Measurements from ENCODE around the gene LOXHD1. TPM values are rescaled to one million over a fixed set of nuclear protein-coding genes. Genes with fewer than 3 reads are reported as not detected.

The LOXHD1 gene
- total RNA-seq, 1 experiment from 2014 or later = not detected

DNA sequence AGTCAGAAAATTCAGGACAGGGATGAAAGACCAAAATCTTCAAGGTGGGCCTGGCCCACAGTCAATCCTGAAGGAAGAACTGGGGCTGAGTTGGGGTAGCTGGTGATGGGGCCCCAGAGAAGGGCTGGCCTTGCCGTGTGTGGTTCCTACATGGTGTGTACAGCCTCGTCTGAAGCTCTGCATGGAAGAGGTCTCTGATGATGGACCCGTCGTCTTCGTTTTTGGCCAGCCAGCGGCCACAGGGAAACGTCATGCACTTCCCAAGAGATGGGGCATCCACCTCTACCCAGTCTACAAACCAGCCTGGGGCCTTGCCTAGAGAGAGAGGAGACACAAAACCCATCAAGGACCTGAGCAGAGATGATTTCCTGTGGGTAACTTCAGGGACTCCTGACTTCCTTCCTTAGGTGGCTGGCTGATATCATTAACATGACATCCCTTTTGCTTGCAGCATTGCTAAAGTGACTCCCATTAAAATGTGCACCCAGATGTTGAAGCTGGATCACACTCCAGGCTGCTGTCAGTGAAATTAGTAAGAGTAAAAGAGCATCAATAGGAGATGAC, 115.3 kb downstream of the LOXHD1 start:
- no peak overlapping the region for H3K4me3 ChIP-seq (ENCODE audit: low read depth in 2 of 2, low read length in 2 of 2)
- BruUV-seq (replicated peaks) = no TSS peak
- intact Hi-C loops (cut with micrococcal nuclease; ENCODE audit: unreplicated experiment) = no loop called here
- TF ChIP-seq, protein P1, sequence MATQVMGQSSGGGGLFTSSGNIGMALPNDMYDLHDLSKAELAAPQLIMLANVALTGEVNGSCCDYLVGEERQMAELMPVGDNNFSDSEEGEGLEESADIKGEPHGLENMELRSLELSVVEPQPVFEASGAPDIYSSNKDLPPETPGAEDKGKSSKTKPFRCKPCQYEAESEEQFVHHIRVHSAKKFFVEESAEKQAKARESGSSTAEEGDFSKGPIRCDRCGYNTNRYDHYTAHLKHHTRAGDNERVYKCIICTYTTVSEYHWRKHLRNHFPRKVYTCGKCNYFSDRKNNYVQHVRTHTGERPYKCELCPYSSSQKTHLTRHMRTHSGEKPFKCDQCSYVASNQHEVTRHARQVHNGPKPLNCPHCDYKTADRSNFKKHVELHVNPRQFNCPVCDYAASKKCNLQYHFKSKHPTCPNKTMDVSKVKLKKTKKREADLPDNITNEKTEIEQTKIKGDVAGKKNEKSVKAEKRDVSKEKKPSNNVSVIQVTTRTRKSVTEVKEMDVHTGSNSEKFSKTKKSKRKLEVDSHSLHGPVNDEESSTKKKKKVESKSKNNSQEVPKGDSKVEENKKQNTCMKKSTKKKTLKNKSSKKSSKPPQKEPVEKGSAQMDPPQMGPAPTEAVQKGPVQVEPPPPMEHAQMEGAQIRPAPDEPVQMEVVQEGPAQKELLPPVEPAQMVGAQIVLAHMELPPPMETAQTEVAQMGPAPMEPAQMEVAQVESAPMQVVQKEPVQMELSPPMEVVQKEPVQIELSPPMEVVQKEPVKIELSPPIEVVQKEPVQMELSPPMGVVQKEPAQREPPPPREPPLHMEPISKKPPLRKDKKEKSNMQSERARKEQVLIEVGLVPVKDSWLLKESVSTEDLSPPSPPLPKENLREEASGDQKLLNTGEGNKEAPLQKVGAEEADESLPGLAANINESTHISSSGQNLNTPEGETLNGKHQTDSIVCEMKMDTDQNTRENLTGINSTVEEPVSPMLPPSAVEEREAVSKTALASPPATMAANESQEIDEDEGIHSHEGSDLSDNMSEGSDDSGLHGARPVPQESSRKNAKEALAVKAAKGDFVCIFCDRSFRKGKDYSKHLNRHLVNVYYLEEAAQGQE (IDR thresholded peaks at IDR 0.05; ENCODE audit: insufficient read depth in 1 of 2, low read depth in 2 of 2, low read length in 1 of 2) = no peak
- no peak for TF ChIP-seq SIN3A (IDR thresholded peaks at IDR 0.05; ENCODE audit: borderline replicate concordance, insufficient read depth, low read depth, low read length)
- no peak for TF ChIP-seq POLR2AphosphoS5 (IDR thresholded peaks at IDR 0.05; ENCODE audit: low read depth, low read length)
- no peak for TF ChIP-seq TCF7L2 (IDR thresholded peaks at IDR 0.05; ENCODE audit: low read depth, low read length)
- TF ChIP-seq, protein P2, sequence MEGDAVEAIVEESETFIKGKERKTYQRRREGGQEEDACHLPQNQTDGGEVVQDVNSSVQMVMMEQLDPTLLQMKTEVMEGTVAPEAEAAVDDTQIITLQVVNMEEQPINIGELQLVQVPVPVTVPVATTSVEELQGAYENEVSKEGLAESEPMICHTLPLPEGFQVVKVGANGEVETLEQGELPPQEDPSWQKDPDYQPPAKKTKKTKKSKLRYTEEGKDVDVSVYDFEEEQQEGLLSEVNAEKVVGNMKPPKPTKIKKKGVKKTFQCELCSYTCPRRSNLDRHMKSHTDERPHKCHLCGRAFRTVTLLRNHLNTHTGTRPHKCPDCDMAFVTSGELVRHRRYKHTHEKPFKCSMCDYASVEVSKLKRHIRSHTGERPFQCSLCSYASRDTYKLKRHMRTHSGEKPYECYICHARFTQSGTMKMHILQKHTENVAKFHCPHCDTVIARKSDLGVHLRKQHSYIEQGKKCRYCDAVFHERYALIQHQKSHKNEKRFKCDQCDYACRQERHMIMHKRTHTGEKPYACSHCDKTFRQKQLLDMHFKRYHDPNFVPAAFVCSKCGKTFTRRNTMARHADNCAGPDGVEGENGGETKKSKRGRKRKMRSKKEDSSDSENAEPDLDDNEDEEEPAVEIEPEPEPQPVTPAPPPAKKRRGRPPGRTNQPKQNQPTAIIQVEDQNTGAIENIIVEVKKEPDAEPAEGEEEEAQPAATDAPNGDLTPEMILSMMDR (IDR thresholded peaks at IDR 0.05) = no peak
- in situ Hi-C loops (cut with HindIII; ENCODE audit: low pct_unique_long_range_greater_than_20kb, low sequenced_read_pairs) = no loop called here
- no peaks in the 10 kb centered on the region for H3K4me1 ChIP-seq (ENCODE audit: control insufficient read depth, insufficient read depth, low read length)
- no peaks in the 10 kb centered on the region for H3K36me3 ChIP-seq (ENCODE audit: control insufficient read depth, insufficient read depth, low read length)
- ChIA-PET CTCF (interaction anchor here (1.0 kb wide), 1 partner anchor 116 kb away, joined by 3 read pairs; no protein-coding TSS in a partner anchor), POLR2A (no interaction called here)
- ATAC-seq (no peak), DNase-seq (ENCODE audit: low read depth, low spot score) (no peak)
- no peak overlapping the region for H3K27ac ChIP-seq (ENCODE audit: low read length)
- H3K27me3 ChIP-seq (ENCODE audit: control insufficient read depth, insufficient read depth, low read length) = no peaks in the 10 kb centered on the region
- H3K9me3 ChIP-seq (ENCODE audit: control insufficient read depth, insufficient read depth, low read depth, low read length) = no peaks in the 10 kb centered on the region

GRCh38 chr18:46538376-46538775, 118.6 kb downstream of the LOXHD1 start:
- no peaks in the 10 kb centered on the region for H3K36me3 ChIP-seq (ENCODE audit: control insufficient read depth, insufficient read depth, low read length)
- no peak overlapping the region for H3K4me3 ChIP-seq (ENCODE audit: low read depth in 2 of 2, low read length in 2 of 2)
- CTCF ChIA-PET = no interaction called here
- ATAC-seq = no peak
- intact Hi-C loops (cut with micrococcal nuclease; ENCODE audit: unreplicated experiment) = no loop called here
- POLR2A ChIA-PET = no interaction called here
- in situ Hi-C loops (cut with HindIII; ENCODE audit: low pct_unique_long_range_greater_than_20kb, low sequenced_read_pairs) = no loop called here
- DNase-seq (ENCODE audit: low read depth, low spot score) = no peak
- no peaks in the 10 kb centered on the region for H3K4me1 ChIP-seq (ENCODE audit: control insufficient read depth, insufficient read depth, low read length)
- H3K9me3 ChIP-seq (ENCODE audit: control insufficient read depth, insufficient read depth, low read depth, low read length) = no peaks in the 10 kb centered on the region
- no peak overlapping the region for H3K27ac ChIP-seq (ENCODE audit: low read length)
- TF ChIP-seq, protein P2 (IDR thresholded peaks at IDR 0.05) = no peak
- TF ChIP-seq, protein P1 (IDR thresholded peaks at IDR 0.05; ENCODE audit: insufficient read depth in 1 of 2, low read depth in 2 of 2, low read length in 1 of 2) = no peak
- no peak for TF ChIP-seq SIN3A (IDR thresholded peaks at IDR 0.05; ENCODE audit: borderline replicate concordance, insufficient read depth, low read depth, low read length)
- no peak for TF ChIP-seq TCF7L2 (IDR thresholded peaks at IDR 0.05; ENCODE audit: low read depth, low read length)
- no peak for TF ChIP-seq POLR2AphosphoS5 (IDR thresholded peaks at IDR 0.05; ENCODE audit: low read depth, low read length)
- no peaks in the 10 kb centered on the region for H3K27me3 ChIP-seq (ENCODE audit: control insufficient read depth, insufficient read depth, low read length)
- BruUV-seq (replicated peaks) = no TSS peak

Data from Panc1 (cell line).